Thoracic aorta (tissue), 2 donors: ENCODE measurements around the gene DNAJC1. TPM values are rescaled to one million over a fixed set of nuclear protein-coding genes. Genes with fewer than 3 reads are reported as not detected.
"Not testable (repeated sequence)": the region's sequence is repeated elsewhere in the genome, so short reads cannot be mapped to it uniquely, and the experiment has no call there.

Experiments
- ATAC-seq: fragments of 150-250 bp; one replicate; pipeline ENCODE4 v1.8.0; 2017; ENCODE audit warnings: low read depth; ENCODE audit not compliant: insufficient number of reproducible peaks, low FRiP score
- DNase-seq: peaks from one replicate; pipeline ENCODE4 v3.0.0-alpha.2; 2020; ENCODE audit warnings: low spot score
- H3K27ac ChIP-seq, 2 donors: fragments of 200-600 bp; sonication (generic); 1 replicate in 1 of 2; 2 replicates in 1 of 2; pipeline ENCODE4 v1.5.1; 2016; ENCODE audit warnings: mild to moderate bottlenecking in 2 of 2, moderate library complexity in 2 of 2
- H3K27me3 ChIP-seq: fragments of 200-600 bp; sonication (generic); replicated peaks from 2 replicates; pipeline ENCODE4 v1.6.0; 2016; ENCODE audit warnings: mild to moderate bottlenecking; ENCODE audit not compliant: insufficient read depth
- H3K36me3 ChIP-seq: fragments of 200-600 bp; sonication (generic); one replicate; pipeline ENCODE4 v1.5.1; 2016
- H3K4me1 ChIP-seq, 2 donors: fragments of 200-600 bp; sonication (generic); 1 replicate in 1 of 2; 2 replicates in 1 of 2; pipeline versions ENCODE4 v1.5.1 to v1.6.0; 2016; ENCODE audit warnings: low read depth in 2 of 2, mild to moderate bottlenecking in 1 of 2; ENCODE audit not compliant: control insufficient read depth in 1 of 2
- H3K4me3 ChIP-seq: fragments of 200-600 bp; sonication (generic); 2 replicates; pipeline ENCODE4 v1.5.1; 2016; ENCODE audit warnings: mild to moderate bottlenecking
- H3K9me3 ChIP-seq: fragments of 200-600 bp; sonication (generic); 2 replicates; pipeline ENCODE4 v1.5.1; 2016
- CTCF ChIP-seq: fragments of 200-600 bp; sonication (generic); IDR thresholded peaks from one replicate; pipeline ENCODE4 v1.5.1; 2019; ENCODE audit warnings: antibody characterized with exemption
- total RNA-seq, 2 donors: library from RNA; depleted of rRNA; stranded (reverse); fragments of >200 nt; gene quantifications; one replicate each; pipeline versions ENCODE4 v1.1.0 to v1.2.3, GENCODE V29; 2016

Gene DNAJC1
- total RNA-seq, 2 donors from 2014 or later, result 63.1 to 156 TPM

GRCh38 chr10:22042557-22043326 lies 39.2 kb upstream of the DNAJC1 start:
- Histone ChIP-seq H3K9me3 (no peaks in the 10 kb centered on the region), H3K4me3 (no peak overlapping the region), H3K27ac (no peak overlapping the region), H3K27me3 (no peaks in the 10 kb centered on the region), H3K36me3 (no peaks in the 10 kb centered on the region), H3K4me1 (no peaks in the 10 kb centered on the region)
- ATAC-seq (no peak), DNase-seq (no peak)
- no peak for TF ChIP-seq CTCF

- Histone ChIP-seq H3K4me3 (no peak overlapping the region), H3K4me1 (no peaks in the 10 kb centered on the region), H3K27me3 (no peaks in the 10 kb centered on the region), H3K27ac (no peak overlapping the region), H3K9me3 (no peaks in the 10 kb centered on the region), H3K36me3 (no peaks in the 10 kb centered on the region)
- no peak for ATAC-seq
- TF ChIP-seq CTCF, result no peak
- no peak for DNase-seq
These were observed 30.8 kb upstream of the DNAJC1 start for GRCh38 chr10:22034333-22034732.

- H3K27me3 ChIP-seq, H3K4me1 ChIP-seq, DNase-seq, H3K27ac ChIP-seq, ATAC-seq, H3K36me3 ChIP-seq, H3K4me3 ChIP-seq, H3K9me3 ChIP-seq: not testable (repeated sequence)
These were observed 28.7 kb upstream of the DNAJC1 start for GRCh38 chr10:22032268-22032667.

- no peak for TF ChIP-seq CTCF
- Histone ChIP-seq H3K36me3 (no peaks in the 10 kb centered on the region), H3K4me1 (no peaks in the 10 kb centered on the region), H3K9me3 (no peaks in the 10 kb centered on the region), H3K4me3 (no peak overlapping the region), H3K27me3 (no peaks in the 10 kb centered on the region), H3K27ac (no peak overlapping the region)
- no peak for ATAC-seq
- no peak for DNase-seq
These were observed 26.9 kb upstream of the DNAJC1 start for GRCh38 chr10:22030421-22030820.

GRCh38 chr10:22029445-22030236 lies 26.1 kb upstream of the DNAJC1 start:
- TF ChIP-seq CTCF, result no peak
- Histone ChIP-seq H3K4me3 (no peak overlapping the region), H3K4me1 (no peaks in the 10 kb centered on the region), H3K36me3 (no peaks in the 10 kb centered on the region), H3K27ac (no peak overlapping the region), H3K9me3 (no peaks in the 10 kb centered on the region), H3K27me3 (no peaks in the 10 kb centered on the region)
- DNase-seq (no peak), ATAC-seq (no peak)
